Astrocyte of the cerebellum (primary cell): Measurements from ENCODE around the gene MARCO.
A peak's percentile ranks its signal among the peaks of the same experiment; 100 is the strongest.

ENCODE experiments used
- DNase-seq: peaks from one replicate; pipeline ENCODE4 v3.0.0-alpha.2; 2011; ENCODE audit warnings: low read depth
- H3K4me3 ChIP-seq: 2 replicates; pipeline ENCODE4 v1.5.1; 2011; ENCODE audit warnings: mild to moderate bottlenecking, low read depth, low read length, moderate library complexity
- in situ Hi-C: cut with HindIII; loops from 2 replicates; pipeline ENCODE4 v1.10.0; 2017; ENCODE audit warnings: low sequenced_read_pairs
- TF ChIP-seq, protein P1 (sequence below): IDR thresholded peaks from 2 replicates; pipeline ENCODE4 v1.5.1; 2012; ENCODE audit warnings: low read length, low read depth, moderate library complexity, mild to moderate bottlenecking; ENCODE audit errors: missing control alignments

Gene MARCO

DNA sequence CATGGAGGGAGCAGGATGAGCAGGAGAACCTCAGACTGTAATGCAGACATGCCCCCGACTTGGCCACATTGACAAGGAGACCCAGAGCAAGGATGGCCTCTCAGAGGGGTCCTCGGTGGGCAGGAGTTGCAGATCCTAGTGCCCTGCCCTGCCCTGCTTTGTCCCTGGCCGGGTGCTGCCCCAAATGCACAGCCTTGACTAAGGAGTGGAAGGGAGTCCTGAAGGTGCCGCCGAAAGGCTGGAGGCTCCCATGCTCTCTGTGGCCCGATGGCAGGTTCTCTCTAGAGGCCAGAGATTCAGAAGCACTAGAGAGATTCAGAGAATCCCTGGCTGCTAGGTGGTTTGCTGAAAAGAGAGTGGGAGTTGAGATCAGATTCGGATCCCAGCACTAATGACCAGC is 64.4 kb downstream of the MARCO start:
- H3K4me3 ChIP-seq = no peak overlapping the region
- TF ChIP-seq, protein P1, sequence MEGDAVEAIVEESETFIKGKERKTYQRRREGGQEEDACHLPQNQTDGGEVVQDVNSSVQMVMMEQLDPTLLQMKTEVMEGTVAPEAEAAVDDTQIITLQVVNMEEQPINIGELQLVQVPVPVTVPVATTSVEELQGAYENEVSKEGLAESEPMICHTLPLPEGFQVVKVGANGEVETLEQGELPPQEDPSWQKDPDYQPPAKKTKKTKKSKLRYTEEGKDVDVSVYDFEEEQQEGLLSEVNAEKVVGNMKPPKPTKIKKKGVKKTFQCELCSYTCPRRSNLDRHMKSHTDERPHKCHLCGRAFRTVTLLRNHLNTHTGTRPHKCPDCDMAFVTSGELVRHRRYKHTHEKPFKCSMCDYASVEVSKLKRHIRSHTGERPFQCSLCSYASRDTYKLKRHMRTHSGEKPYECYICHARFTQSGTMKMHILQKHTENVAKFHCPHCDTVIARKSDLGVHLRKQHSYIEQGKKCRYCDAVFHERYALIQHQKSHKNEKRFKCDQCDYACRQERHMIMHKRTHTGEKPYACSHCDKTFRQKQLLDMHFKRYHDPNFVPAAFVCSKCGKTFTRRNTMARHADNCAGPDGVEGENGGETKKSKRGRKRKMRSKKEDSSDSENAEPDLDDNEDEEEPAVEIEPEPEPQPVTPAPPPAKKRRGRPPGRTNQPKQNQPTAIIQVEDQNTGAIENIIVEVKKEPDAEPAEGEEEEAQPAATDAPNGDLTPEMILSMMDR = no peak
- in situ Hi-C loops = no loop called here
- no peak for DNase-seq

DNA sequence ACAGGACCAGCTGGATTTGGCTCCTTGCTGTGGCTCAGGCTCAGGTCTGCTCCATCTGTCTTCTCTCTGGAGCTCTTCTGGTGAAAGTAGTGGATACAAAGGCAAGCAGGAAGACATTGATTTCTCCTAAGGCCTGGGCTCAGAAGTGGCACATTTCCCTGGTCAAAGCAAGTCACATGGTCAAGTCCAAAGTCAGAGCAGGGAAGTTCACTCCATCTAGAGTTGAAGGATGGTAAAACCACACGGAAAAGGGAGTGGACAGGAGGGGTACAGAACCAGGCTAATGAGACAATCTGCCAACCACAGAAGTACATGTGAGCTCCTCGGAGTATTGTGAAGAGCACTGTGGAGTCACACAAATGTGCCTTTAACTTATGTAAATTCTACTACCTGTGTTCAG is 66.1 kb downstream of the MARCO start:
- no peak overlapping the region for H3K4me3 ChIP-seq
- in situ Hi-C loops = no loop called here
- DNase-seq = no peak
- TF ChIP-seq, protein P1 = no peak

DNA sequence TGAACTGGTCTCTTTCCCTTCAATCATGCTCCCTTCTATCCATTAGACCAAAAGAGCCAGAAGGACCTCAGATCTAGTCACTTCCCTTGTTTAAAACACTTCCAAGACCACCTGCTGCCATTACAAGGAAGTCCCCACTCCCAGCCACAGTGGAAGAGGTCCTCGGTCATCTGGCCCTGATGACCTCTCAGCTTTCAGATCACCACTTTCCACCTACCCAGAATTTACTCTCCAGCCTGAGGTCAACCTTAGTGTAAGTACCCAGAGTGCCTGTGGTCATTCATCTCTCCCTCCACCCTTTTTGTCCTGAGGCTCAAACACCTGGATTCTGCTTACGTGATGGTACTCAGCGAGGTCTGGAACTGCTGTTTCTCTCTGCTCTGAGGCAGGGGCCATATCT is 67.1 kb downstream of the MARCO start:
- H3K4me3 ChIP-seq = no peak overlapping the region
- no peak for DNase-seq
- TF ChIP-seq, protein P1 = no peak
- in situ Hi-C loops = no loop called here

DNA sequence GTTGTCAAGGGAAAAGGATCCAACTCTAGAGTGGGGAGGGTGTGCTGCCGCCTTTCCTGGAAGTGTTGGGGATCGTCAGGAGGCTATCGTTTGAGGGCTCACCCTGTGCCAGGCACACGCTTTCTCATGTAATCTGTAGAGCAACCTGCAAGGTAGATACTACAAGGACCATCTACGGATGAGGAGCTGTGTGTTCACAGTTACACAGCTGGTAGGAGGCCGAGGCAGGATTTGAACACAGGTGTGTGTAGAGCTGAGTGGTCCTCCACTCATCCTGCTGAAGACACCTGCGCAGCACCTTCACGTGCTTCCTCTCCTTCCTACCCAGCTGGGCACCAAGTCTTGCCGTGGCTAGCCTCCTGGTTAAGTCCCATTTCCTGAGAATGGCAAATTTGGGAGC is 68.3 kb downstream of the MARCO start:
- in situ Hi-C loops = no loop called here
- TF ChIP-seq, protein P1 = no peak
- H3K4me3 ChIP-seq = no peak overlapping the region
- DNase-seq = no peak

DNA sequence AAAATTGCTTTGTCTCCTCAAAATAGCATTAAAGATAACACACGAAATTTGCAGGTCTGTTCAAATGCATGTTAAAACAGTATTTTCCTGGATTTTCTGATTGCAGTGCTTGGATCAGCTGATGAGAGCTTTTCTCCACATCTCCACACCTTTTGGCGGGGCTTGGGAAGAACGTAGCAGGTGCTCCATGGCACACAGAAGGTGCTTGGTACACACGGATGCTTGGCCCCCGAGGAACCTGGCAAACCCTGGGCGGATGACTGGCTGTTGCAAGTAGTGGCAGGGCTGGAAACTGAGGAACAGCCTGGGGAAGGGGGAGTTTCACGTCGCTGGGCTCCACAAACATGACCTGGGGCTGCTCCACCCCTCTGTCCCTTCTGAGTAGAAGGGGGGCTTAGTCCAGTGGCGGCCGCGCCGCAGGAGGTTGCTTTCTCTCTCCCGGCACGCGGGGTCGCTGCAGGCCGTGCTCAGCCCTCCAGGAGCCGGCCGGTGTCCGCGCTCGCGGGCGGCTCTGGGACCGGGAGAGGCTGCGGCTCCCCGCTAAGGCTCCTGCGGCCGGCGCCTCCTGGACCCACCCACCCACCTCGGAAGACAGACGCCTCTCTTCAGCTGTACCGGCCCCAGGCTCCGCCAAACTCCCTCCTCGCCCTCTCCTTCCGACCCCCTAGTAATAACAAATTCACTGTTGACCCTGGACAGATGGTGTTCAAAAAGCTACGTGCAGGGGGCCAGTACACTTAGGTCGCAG is 69.3 kb downstream of the MARCO start:
- TF ChIP-seq, protein P1 = peak; percentile 57
- in situ Hi-C loops = no loop called here
- no peak for DNase-seq
- no peak overlapping the region for H3K4me3 ChIP-seq

DNA sequence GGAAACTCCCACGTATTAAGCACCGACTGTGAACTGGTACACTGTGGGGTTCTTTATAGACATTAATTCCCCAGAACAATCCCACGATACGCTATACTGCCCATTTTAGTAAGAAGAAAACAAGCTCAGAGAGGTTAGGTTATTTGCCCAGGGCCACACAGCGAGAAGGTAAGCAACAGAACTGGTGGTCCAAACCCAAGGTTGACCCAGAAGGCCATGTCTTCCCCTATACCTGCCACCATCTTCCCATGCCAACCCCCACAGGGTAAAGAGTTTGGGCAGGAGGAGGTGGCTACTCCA is 69.9 kb downstream of the MARCO start:
- TF ChIP-seq, protein P1 = no peak
- DNase-seq = no peak
- H3K4me3 ChIP-seq = no peak overlapping the region
- in situ Hi-C loops = no loop called here
